Bronchial epithelial cell (primary cell): ENCODE data around the gene MAVS. TPM values are rescaled to one million over a fixed set of nuclear protein-coding genes. Genes with fewer than 3 reads are reported as not detected.
"Not testable (repeated sequence)": the region's sequence is repeated elsewhere in the genome, so short reads cannot be mapped to it uniquely, and the experiment has no call there.

ENCODE experiments used
- DNase-seq: peaks from one replicate; pipeline ENCODE4 v3.0.0-alpha.2; 2010; ENCODE audit warnings: low read depth
- FAIRE-seq: peaks from 2 replicates; lab custom pipeline; 2011; peaks lifted over from hg19 to GRCh38; lab: Jason Lieb, UNC
- H3K27me3 ChIP-seq: 2 replicates; pipeline ENCODE4 v1.5.1; 2011; ENCODE audit warnings: low read length; ENCODE audit not compliant: control insufficient read depth, insufficient read depth
- H3K36me3 ChIP-seq: 2 replicates; pipeline ENCODE4 v1.5.1; 2011; ENCODE audit warnings: low read length; ENCODE audit not compliant: control insufficient read depth, insufficient read depth
- H3K4me3 ChIP-seq: 2 replicates; pipeline ENCODE4 v1.5.1; 2011; ENCODE audit warnings: mild to moderate bottlenecking, low read depth, low read length, control low read depth
- total RNA-seq: library from RNA; depleted of rRNA; stranded (reverse); fragments of >200 nt; gene quantifications from 2 replicates; pipeline ENCODE4 v1.2.1, GENCODE V29; 2014
- TF ChIP-seq, protein P1 (sequence below): IDR thresholded peaks from 2 replicates; pipeline ENCODE4 v1.5.1; 2011; ENCODE audit warnings: mild to moderate bottlenecking, moderate library complexity, low read length, control low read depth, inconsistent platforms; ENCODE audit not compliant: insufficient read depth, severe bottlenecking

Gene MAVS
- total RNA-seq, 1 donor from 2014 or later = 9.7 TPM

DNA sequence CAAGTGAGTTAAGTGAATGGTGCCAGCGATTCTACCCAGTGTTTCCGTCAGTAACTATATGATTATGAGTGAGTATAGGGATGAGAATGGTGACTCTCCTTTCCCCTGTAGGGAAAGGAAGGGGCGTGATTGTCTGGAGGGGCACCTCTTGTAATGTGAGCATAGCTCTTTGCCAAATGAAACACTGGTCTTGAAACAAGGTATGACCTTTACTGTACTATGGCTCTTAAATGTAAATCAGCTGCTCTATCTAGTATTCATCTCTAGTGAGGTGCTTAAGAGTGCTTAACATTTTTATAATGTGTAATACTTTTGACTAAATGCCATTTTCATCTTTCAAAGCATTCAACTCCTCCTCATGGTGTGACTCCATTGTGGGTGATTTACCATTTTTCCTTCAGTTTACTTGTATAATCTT, 53.6 kb downstream of the MAVS start:
- peaks cover 2% of the 10 kb centered on the region for H3K36me3 ChIP-seq
- no peak overlapping the region for H3K4me3 ChIP-seq
- DNase-seq (no peak), FAIRE-seq (no peak)
- no peaks in the 10 kb centered on the region for H3K27me3 ChIP-seq
- TF ChIP-seq, protein P1, sequence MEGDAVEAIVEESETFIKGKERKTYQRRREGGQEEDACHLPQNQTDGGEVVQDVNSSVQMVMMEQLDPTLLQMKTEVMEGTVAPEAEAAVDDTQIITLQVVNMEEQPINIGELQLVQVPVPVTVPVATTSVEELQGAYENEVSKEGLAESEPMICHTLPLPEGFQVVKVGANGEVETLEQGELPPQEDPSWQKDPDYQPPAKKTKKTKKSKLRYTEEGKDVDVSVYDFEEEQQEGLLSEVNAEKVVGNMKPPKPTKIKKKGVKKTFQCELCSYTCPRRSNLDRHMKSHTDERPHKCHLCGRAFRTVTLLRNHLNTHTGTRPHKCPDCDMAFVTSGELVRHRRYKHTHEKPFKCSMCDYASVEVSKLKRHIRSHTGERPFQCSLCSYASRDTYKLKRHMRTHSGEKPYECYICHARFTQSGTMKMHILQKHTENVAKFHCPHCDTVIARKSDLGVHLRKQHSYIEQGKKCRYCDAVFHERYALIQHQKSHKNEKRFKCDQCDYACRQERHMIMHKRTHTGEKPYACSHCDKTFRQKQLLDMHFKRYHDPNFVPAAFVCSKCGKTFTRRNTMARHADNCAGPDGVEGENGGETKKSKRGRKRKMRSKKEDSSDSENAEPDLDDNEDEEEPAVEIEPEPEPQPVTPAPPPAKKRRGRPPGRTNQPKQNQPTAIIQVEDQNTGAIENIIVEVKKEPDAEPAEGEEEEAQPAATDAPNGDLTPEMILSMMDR = no peak

DNA sequence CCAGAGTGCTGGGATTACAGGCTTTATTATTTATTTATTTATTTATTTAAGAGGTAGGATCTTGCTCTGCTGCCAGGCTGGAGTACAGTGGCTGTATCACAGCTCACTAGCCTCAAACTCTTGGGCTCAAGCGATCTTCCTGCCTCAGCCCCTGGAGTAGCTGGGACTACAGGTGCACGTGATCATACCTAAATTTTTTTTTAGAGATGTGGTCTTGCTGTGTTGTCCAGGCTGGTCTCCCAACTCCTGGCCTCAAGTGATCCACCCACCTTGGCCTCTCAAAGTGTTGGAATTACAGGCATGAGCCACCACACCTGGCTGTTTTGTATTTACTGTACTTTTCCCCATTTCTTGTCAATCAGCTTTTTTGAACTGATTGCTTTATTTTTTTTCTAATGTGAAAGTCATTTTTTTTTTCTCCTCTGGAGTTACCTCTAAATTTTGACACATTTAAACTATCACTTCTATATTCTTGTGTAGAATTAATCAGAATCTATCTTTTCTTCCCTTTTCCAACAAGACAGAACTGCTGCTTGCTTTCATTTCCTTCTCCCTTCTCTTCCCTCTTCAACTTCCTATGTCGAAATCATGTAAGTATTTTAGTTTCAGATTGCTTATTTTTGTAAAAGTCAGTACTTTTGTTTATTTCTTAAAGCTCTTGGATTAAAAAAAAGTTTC, 54.5 kb downstream of the MAVS start:
- Histone ChIP-seq H3K4me3 (no peak overlapping the region), H3K36me3 (peaks cover 2% of the 10 kb centered on the region), H3K27me3 (no peaks in the 10 kb centered on the region)
- DNase-seq = no peak
- no peak for FAIRE-seq
- TF ChIP-seq, protein P1 = no peak

DNA sequence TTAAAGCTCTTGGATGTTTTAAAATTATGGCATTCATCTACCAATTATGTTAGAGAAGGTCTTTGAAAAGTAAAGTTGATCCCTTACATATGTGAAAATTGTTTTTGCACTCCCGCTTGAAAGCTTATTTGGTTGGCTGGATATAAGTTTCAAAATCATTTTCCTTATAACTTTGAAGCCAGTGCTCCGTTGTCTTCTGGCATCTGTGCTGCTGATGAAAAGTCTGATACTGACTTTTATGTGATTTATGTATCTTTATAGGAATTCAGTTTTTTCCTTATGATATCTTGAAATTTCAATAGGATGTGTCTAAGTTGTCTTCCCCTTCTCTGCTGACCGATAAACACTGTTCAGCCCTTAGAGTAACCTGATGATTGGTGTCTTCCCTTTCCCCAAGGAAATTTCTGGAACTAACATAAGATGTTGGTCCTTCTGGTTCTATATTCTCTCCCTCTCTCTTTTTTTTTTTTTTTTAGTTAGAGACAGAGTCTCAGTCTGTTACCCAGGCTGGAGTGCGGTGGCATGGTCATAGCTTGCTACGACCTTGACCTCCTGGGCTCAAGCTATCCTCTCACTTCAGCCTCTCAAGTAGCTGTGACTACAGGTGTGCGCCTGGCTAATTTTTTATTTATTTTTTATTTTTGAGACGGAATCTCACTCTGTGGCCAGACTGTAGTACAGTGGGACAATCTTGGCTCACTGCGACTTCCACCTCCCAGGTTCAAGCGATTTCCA, 55.2 kb downstream of the MAVS start:
- H3K4me3 ChIP-seq = no peak overlapping the region

DNA sequence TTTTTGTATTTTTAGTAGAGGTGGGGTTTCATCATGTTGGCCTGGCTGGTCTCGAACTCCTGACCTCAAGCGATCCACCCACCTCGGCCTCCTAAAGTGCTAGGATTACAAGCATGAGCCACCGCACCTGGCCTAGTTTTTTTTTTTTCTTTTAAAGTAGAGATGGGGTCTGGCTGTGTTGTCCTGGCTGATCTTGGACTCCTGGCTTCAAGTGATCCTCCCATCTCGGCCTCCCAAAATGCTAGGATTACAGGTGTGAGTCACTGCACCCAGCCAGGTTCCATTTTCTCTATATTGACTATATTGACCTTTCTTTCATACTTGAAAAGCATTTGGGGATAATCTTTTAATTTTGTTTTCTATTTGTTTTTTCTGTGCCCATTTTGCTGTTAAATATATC, 55.8 kb downstream of the MAVS start:
- Histone ChIP-seq H3K27me3 (no peaks in the 10 kb centered on the region), H3K4me3 (no peak overlapping the region), H3K36me3 (no peaks in the 10 kb centered on the region)
- TF ChIP-seq, protein P1 = no peak
- no peak for DNase-seq
- FAIRE-seq = no peak

More for the DNA sequence above, 55.2 kb downstream of the MAVS start:
- H3K36me3 ChIP-seq = peaks cover under 1% of the 10 kb centered on the region
- FAIRE-seq (no peak), DNase-seq (no peak)
- H3K27me3 ChIP-seq = no peaks in the 10 kb centered on the region
- TF ChIP-seq, protein P1 = no peak

DNA sequence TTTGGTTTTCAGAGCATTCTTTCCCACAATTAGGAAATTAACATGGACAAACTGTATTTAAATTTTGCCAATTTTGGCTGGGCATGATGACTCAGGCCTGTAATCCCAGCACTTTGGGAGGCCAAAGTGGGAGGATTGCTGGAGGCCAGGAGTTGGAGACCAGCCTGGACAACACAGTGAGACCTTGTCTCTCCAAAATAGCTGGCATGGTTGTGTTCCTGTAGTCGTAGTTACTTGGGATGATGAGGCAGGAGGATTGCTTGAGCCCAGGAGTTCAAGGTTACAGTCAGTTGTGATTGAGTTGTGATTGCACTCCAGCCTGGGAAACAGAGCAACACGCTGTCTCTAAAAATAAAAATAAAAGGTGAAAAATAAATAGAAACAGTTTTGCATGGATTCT, 57.6 kb downstream of the MAVS start:
- Histone ChIP-seq H3K36me3 (peaks cover 6% of the 10 kb centered on the region), H3K27me3 (no peaks in the 10 kb centered on the region), H3K4me3 (no peak overlapping the region)
- DNase-seq = no peak
- no peak for FAIRE-seq
- TF ChIP-seq, protein P1 = no peak

DNA sequence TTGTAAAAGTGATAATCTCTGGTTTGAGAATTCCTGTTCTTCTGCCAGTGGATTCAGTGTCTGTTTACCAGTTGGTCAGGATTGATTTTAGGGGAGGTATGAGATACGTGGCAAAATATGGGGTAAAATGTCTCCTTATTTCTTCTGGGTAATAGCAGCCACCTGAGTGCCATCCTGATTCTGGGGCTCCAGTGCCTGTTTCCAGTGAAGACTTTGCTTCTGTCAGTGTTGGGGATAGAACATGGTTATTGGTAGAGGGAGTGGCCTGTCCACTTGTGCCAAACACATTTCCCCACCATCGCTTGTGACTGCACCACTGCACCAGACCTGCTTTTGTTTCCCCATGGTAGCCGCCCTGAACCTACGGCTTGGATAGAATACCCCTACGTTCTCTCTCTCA, 58.2 kb downstream of the MAVS start:
- TF ChIP-seq, protein P1 = no peak
- FAIRE-seq (no peak), DNase-seq (no peak)
- H3K4me3 ChIP-seq = no peak overlapping the region
- no peaks in the 10 kb centered on the region for H3K27me3 ChIP-seq
- peaks cover 6% of the 10 kb centered on the region for H3K36me3 ChIP-seq

DNA sequence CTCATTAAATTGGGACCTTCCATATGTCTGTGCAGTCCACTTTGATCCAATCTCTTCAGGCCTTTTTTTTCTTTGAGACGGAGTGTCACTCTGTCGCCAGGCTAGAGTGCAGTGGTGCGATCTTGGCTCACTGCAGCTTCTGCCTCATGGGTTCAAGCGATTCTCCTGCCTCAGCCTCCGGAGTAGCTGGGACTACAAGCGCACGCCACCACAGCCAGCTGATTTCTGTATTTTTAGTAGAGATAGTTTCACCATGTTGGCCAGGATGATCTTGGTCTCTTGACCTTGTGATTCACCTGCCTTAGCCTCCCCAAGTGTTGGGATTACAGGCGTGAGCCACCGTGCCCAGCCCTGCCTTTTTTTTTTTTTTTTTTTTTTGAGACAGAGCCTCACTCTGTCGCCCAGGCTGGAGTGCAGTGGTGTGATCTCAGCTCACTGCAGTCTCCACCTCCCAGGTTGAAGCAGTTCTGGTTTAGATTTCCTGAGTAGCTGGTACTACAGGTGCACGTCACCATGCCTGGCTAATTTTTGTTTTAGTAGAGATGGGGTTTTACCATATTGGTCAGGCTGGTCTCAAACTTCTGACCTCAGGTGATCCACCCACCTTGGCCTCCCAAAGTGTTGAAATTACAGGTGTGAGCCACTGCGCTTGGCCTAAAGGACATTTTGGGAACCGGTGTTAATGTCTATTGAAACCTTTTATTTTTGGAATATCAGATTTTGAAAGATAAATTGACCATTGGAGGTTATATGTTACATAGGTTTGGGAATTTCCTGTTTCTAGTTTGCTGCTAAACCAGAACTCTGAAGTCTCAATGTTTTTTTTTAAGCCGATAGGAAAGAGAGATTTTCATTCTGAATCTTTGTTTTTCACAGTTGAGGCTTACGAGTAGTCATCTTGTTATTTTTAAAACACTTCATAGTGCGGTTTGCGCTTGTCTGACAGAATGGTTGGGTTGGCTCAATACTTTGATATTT, 60.4 kb downstream of the MAVS start:
- DNase-seq, FAIRE-seq, H3K36me3 ChIP-seq, H3K4me3 ChIP-seq, H3K27me3 ChIP-seq: not testable (repeated sequence)
